ENCODE results near the gene PLA2G4E. TPM values are rescaled to one million over a fixed set of nuclear protein-coding genes. Genes with fewer than 3 reads are reported as not detected.

The PLA2G4E gene
- total and polyA plus RNA-seq, 2 of the 13 experiments (the other 11 are each of a cell fraction or from before 2014, with no cell fraction given): not detected

DNA sequence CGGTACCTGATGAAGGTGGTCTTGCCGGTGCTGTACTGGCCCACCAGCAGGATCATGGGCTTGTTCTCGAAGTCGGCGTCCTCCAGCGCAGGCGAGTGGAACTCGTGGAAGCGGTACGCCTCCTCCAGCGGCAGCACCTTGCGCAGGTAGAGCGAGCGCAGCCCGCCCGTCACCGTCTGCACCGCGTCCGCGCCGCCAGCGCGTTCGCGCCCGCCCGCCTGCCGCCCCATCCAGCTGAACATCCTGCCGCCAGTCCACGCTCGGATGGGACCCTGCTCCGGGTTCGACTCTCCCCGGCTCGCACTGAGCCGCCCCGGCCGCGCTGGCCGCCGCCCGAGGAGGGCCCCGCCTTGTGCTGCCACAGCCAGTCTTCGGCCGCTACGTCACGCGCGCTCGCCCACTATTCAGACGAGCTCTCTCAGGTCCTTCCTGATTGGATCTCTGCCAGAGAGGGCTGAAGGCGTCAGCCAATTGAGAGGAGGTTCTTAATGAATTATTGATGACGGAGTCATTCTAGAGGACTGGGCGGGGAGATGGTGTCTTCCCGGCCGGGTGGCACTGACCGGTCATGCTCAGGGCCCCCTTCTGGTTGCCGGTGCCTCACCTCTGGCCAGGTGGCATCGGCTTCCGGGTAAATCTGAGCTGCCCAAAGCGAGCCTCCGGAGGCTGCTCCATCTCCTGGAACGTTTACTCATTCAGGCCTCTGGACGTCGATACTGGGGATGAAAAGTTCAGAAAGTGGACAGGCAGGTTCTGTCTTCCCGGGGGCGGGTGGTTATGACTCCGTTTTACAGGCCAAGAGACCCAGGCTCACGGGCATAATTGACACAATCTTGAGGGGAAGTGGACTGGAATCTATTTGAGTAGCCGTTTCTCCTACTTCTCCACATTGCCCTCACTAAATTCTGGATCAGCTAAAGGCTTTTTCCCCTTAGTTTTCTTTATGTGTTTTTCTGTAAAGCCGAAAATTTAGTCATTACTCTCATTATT lies 48.3 kb downstream of the PLA2G4E start, which contains the start of gene EHD4 (continued):
- no peak for TF ChIP-seq NRL (CRISPR knock-in tag; IDR thresholded peaks at IDR 0.05; ENCODE audit: borderline replicate concordance)
- TF ChIP-seq SRSF1 (optimal IDR thresholded peaks at IDR 0.05; ENCODE audit: low read depth, low read length): no peak
- no peak for TF ChIP-seq RERE (CRISPR knock-in tag; IDR thresholded peaks at IDR 0.05; ENCODE audit: low read depth)
- no peak for TF ChIP-seq ZC3H4 (CRISPR knock-in tag; IDR thresholded peaks at IDR 0.05; ENCODE audit: borderline replicate concordance)
- TF ChIP-seq YEATS4 (CRISPR knock-in tag; IDR thresholded peaks at IDR 0.05; ENCODE audit: borderline replicate concordance): peak; percentile 63; the same call in 1 of the 2 replicates
- TF ChIP-seq, protein P1, sequence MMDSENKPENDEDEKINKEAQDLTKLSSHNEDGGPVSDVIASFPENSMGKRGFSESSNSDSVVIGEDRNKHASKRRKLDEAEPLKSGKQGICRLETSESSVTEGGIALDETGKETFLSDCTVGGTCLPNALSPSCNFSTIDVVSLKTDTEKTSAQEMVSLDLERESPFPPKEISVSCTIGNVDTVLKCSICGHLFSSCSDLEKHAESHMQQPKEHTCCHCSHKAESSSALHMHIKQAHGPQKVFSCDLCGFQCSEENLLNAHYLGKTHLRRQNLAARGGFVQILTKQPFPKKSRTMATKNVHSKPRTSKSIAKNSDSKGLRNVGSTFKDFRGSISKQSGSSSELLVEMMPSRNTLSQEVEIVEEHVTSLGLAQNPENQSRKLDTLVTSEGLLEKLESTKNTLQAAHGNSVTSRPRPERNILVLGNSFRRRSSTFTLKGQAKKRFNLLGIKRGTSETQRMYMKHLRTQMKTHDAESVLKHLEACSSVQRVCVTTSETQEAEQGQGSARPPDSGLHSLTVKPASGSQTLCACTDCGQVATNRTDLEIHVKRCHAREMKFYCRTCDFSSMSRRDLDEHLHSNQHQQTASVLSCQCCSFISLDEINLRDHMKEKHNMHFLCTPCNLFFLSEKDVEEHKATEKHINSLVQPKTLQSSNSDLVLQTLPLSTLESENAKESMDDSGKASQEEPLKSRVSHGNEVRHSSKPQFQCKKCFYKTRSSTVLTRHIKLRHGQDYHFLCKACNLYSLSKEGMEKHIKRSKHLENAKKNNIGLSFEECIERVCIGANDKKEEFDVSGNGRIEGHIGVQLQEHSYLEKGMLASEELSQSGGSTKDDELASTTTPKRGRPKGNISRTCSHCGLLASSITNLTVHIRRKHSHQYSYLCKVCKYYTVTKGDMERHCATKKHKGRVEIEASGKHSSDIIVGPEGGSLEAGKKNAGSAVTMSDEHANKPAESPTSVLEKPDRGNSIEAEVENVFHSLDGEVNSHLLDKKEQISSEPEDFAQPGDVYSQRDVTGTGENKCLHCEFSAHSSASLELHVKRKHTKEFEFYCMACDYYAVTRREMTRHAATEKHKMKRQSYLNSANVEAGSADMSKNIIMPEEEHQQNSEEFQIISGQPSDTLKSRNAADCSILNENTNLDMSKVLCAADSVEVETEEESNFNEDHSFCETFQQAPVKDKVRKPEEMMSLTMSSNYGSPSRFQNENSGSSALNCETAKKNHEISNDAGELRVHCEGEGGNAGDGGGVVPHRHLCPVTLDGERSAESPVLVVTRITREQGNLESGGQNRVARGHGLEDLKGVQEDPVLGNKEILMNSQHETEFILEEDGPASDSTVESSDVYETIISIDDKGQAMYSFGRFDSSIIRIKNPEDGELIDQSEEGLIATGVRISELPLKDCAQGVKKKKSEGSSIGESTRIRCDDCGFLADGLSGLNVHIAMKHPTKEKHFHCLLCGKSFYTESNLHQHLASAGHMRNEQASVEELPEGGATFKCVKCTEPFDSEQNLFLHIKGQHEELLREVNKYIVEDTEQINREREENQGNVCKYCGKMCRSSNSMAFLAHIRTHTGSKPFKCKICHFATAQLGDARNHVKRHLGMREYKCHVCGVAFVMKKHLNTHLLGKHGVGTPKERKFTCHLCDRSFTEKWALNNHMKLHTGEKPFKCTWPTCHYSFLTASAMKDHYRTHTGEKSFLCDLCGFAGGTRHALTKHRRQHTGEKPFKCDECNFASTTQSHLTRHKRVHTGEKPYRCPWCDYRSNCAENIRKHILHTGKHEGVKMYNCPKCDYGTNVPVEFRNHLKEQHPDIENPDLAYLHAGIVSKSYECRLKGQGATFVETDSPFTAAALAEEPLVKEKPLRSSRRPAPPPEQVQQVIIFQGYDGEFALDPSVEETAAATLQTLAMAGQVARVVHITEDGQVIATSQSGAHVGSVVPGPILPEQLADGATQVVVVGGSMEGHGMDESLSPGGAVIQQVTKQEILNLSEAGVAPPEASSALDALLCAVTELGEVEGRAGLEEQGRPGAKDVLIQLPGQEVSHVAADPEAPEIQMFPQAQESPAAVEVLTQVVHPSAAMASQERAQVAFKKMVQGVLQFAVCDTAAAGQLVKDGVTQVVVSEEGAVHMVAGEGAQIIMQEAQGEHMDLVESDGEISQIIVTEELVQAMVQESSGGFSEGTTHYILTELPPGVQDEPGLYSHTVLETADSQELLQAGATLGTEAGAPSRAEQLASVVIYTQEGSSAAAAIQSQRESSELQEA (CRISPR knock-in tag; IDR thresholded peaks at IDR 0.05; ENCODE audit: not compliant biosample characterization): peak; percentile 46
- TF ChIP-seq NFKBIZ (CRISPR knock-in tag; IDR thresholded peaks at IDR 0.05): no peak
- no peak for TF ChIP-seq POLR2AphosphoS2 (IDR thresholded peaks at IDR 0.05; ENCODE audit: low read depth, low read length)
- 0 out of 2 replicates have a peak, but pooled peaks have one; percentile 11 for TF ChIP-seq SOX5 (CRISPR knock-in tag; IDR thresholded peaks at IDR 0.05; ENCODE audit: borderline replicate concordance)
- TF ChIP-seq KAT7 (CRISPR knock-in tag; IDR thresholded peaks at IDR 0.05; ENCODE audit: borderline replicate concordance): peak; percentile 70; the same call in 1 of the 2 replicates
- TF ChIP-seq ZNF746 (CRISPR knock-in tag; IDR thresholded peaks at IDR 0.05): peak; percentile 4; the same call in 1 of the 2 replicates
- TF ChIP-seq ZEB1 (IDR thresholded peaks at IDR 0.05; ENCODE audit: insufficient replicate concordance, low read depth): peak; percentile 59
- no peak for TF ChIP-seq STAT5B (CRISPR knock-in tag; IDR thresholded peaks at IDR 0.05)
- TF ChIP-seq PLRG1 (conservative IDR thresholded peaks at IDR 0.05): no peak
- TF ChIP-seq WIZ (CRISPR knock-in tag; IDR thresholded peaks at IDR 0.05): no peak
- peak; percentile 18; the same call in 1 of the 2 replicates for TF ChIP-seq HMG20A (CRISPR knock-in tag; IDR thresholded peaks at IDR 0.05; ENCODE audit: borderline replicate concordance)

All from HepG2 (cell line).